H9 (cell line): ENCODE measurements around the gene IAH1. TPM values are rescaled to one million over a fixed set of nuclear protein-coding genes. Genes with fewer than 3 reads are reported as not detected.

Experiments
- DNase-seq: peaks from one replicate; pipeline ENCODE4 v3.0.0-alpha.2; 2017
- H2AFZ ChIP-seq: one replicate; pipeline ENCODE4 v1.6.1; 2013; ENCODE audit warnings: mild to moderate bottlenecking, low read length, control low read depth, moderate library complexity
- H2AK5ac ChIP-seq: 2 replicates; pipeline ENCODE4 v1.6.1; 2013; ENCODE audit warnings: low read length, control low read depth, mixed read lengths; ENCODE audit not compliant: insufficient read length
- H2BK120ac ChIP-seq: one replicate; pipeline ENCODE4 v1.6.1; 2013; ENCODE audit warnings: low read depth, mild to moderate bottlenecking, low read length, control low read depth, inconsistent platforms; ENCODE audit not compliant: poor library complexity, severe bottlenecking
- H2BK12ac ChIP-seq: 2 replicates; pipeline ENCODE4 v1.6.1; 2013; ENCODE audit warnings: low read length, control low read depth, mixed read lengths, low read depth; ENCODE audit not compliant: insufficient read length
- H2BK15ac ChIP-seq: 2 replicates; pipeline ENCODE4 v1.6.1; 2013; ENCODE audit warnings: low read depth, low read length, control low read depth
- H2BK20ac ChIP-seq: one replicate; pipeline ENCODE4 v1.6.1; 2013; ENCODE audit warnings: low read depth, mild to moderate bottlenecking, low read length, control low read depth, inconsistent platforms; ENCODE audit not compliant: poor library complexity, severe bottlenecking
- H2BK5ac ChIP-seq: 2 replicates; pipeline ENCODE4 v1.6.1; 2013; ENCODE audit warnings: low read length, control low read depth, mixed read lengths; ENCODE audit not compliant: insufficient read length
- H3K14ac ChIP-seq: 2 replicates; pipeline ENCODE4 v1.6.1; 2013; ENCODE audit warnings: low read length, control low read depth; ENCODE audit not compliant: insufficient read depth
- H3K18ac ChIP-seq: 2 replicates; pipeline ENCODE4 v1.6.1; 2013; ENCODE audit warnings: low read depth, mild to moderate bottlenecking, mixed read lengths, low read length, control low read depth; ENCODE audit not compliant: insufficient read length
- H3K23ac ChIP-seq: 2 replicates; pipeline ENCODE4 v1.6.1; 2013; ENCODE audit warnings: low read length, control low read depth, mixed read lengths, low read depth; ENCODE audit not compliant: insufficient read length
- H3K23me2 ChIP-seq: 2 replicates; pipeline ENCODE4 v1.6.1; 2013; ENCODE audit warnings: low read depth, mild to moderate bottlenecking, mixed read lengths, low read length, control low read depth; ENCODE audit not compliant: insufficient read length, poor library complexity, severe bottlenecking
- H3K27ac ChIP-seq: 2 replicates; pipeline ENCODE4 v1.5.1; 2013; ENCODE audit warnings: low read length, control low read depth, mixed read lengths, low read depth; ENCODE audit not compliant: insufficient read length
- H3K27me3 ChIP-seq: 2 replicates; pipeline ENCODE4 v1.6.1; 2013; ENCODE audit warnings: low read length, control low read depth, inconsistent platforms; ENCODE audit not compliant: insufficient read depth
- H3K4ac ChIP-seq: 2 replicates; pipeline ENCODE4 v1.6.1; 2013; ENCODE audit warnings: low read depth, mild to moderate bottlenecking, control low read depth, inconsistent platforms, low read length, moderate library complexity
- H3K4me1 ChIP-seq: 2 replicates; pipeline ENCODE4 v1.6.1; 2013; ENCODE audit warnings: low read length, control low read depth, inconsistent platforms; ENCODE audit not compliant: insufficient read depth
- H3K4me2 ChIP-seq: 2 replicates; pipeline ENCODE4 v1.6.1; 2013; ENCODE audit warnings: low read length, control low read depth, mixed read lengths; ENCODE audit not compliant: insufficient read length, insufficient read depth
- H3K56ac ChIP-seq: 2 replicates; pipeline ENCODE4 v1.6.1; 2013; ENCODE audit warnings: low read depth, mild to moderate bottlenecking, mixed read lengths, low read length, control low read depth; ENCODE audit not compliant: insufficient read length
- H3K79me1 ChIP-seq: 2 replicates; pipeline ENCODE4 v1.6.1; 2013; ENCODE audit warnings: low read depth, mild to moderate bottlenecking, moderate library complexity, low read length, control low read depth, inconsistent platforms; ENCODE audit not compliant: insufficient read depth, poor library complexity, severe bottlenecking
- H3K79me2 ChIP-seq: 2 replicates; pipeline ENCODE4 v1.6.1; 2013; ENCODE audit warnings: low read length, control low read depth, inconsistent platforms; ENCODE audit not compliant: insufficient read depth
- H3K9ac ChIP-seq: 2 replicates; pipeline ENCODE4 v1.6.1; 2013; ENCODE audit warnings: low read length, control low read depth, mixed read lengths; ENCODE audit not compliant: insufficient read length; ENCODE audit errors: extremely low read depth
- H3K9me3 ChIP-seq: one replicate; pipeline ENCODE4 v1.6.1; 2013; ENCODE audit warnings: low read depth, low read length, inconsistent platforms; ENCODE audit not compliant: control insufficient read depth
- H3T11ph ChIP-seq: one replicate; pipeline ENCODE4 v1.6.1; 2013; ENCODE audit warnings: mild to moderate bottlenecking, low read length, control low read depth, inconsistent platforms
- H4K20me1 ChIP-seq: one replicate; pipeline ENCODE4 v1.6.1; 2013; ENCODE audit not compliant: control insufficient read depth, insufficient read length, insufficient read depth
- H4K5ac ChIP-seq: 2 replicates; pipeline ENCODE4 v1.6.1; 2013; ENCODE audit warnings: low read depth, mild to moderate bottlenecking, mixed read lengths, low read length, control low read depth; ENCODE audit not compliant: insufficient read length
- H4K8ac ChIP-seq: replicated peaks from 2 replicates; pipeline ENCODE4 v1.6.1; 2013; ENCODE audit warnings: low read length, control low read depth, mixed read lengths, low read depth; ENCODE audit not compliant: insufficient read length
- H4K91ac ChIP-seq: 2 replicates; pipeline ENCODE4 v1.6.1; 2013; ENCODE audit warnings: low read depth, mild to moderate bottlenecking, moderate library complexity, mixed read lengths, low read length, control low read depth; ENCODE audit not compliant: insufficient read length
- H3K27ac Mint-ChIP-seq, 3 experiments: 2 replicates in 2 of 3; 3 replicates in 1 of 3; pipeline ENCODE4 v1.8.0; 2020 to 2021; ENCODE audit warnings: mixed read lengths in 3 of 3, mild to moderate bottlenecking in 1 of 3, moderate library complexity in 1 of 3
- H3K27me3 Mint-ChIP-seq: 2 replicates; pipeline ENCODE4 v1.8.0; 2021; ENCODE audit warnings: low read depth, mild to moderate bottlenecking, moderate library complexity, mixed read lengths
- H3K36me3 Mint-ChIP-seq, 3 experiments: 2 replicates in 2 of 3; 3 replicates in 1 of 3; pipeline ENCODE4 v1.8.0; 2020 to 2021; ENCODE audit warnings: low read depth in 3 of 3, mixed read lengths in 3 of 3; ENCODE audit not compliant: insufficient read depth in 1 of 3
- H3K4me1 Mint-ChIP-seq, 2 experiments: 2 replicates each; pipeline ENCODE4 v1.8.0; 2020; ENCODE audit warnings: mixed read lengths in 2 of 2
- H3K4me3 Mint-ChIP-seq, 2 experiments: 2 replicates in 1 of 2; 3 replicates in 1 of 2; pipeline ENCODE4 v1.8.0; 2020 to 2021; ENCODE audit warnings: mild to moderate bottlenecking in 2 of 2, mixed read lengths in 2 of 2, moderate library complexity in 1 of 2
- H3K9me3 Mint-ChIP-seq, 2 experiments: 2 replicates in 1 of 2; 3 replicates in 1 of 2; pipeline ENCODE4 v1.8.0; 2020; ENCODE audit warnings: mild to moderate bottlenecking in 2 of 2, mixed read lengths in 2 of 2, moderate library complexity in 1 of 2
- CTCF ChIP-seq: fragments of 200-600 bp; sonication (generic); conservative IDR thresholded peaks from 3 replicates; pipeline ENCODE4 v1.8.0; 2021; ENCODE audit warnings: antibody characterized with exemption, mild to moderate bottlenecking
- WGBS: extraction: QIAGEN DNeasy Blood & Tissue Kit; methylation state at CpG from one replicate; pipeline ENCODE4 v1.1.7; 2013; ENCODE audit warnings: missing lambda C conversion rate, low lambda C conversion rate, mixed read lengths; ENCODE audit not compliant: insufficient read length; ENCODE audit errors: extremely low coverage; 5-methylcytosine and 5-hydroxymethylcytosine counted together
- total RNA-seq: library from RNA; stranded (reverse); gene quantifications from 2 replicates; pipeline ENCODE4 v1.2.1, GENCODE V29; 2021

The IAH1 gene
- total RNA-seq, 1 experiment from 2014 or later, result 25.6 TPM

GRCh38 chr2:9434489-9434888, 39.9 kb upstream of the IAH1 start:
- Histone ChIP-seq H3K56ac (no peak overlapping the region), H2BK20ac (no peak overlapping the region), H3K9ac (no peak overlapping the region), H2BK5ac (no peak overlapping the region), H4K5ac (no peak overlapping the region), H4K8ac (no peak overlapping the region), H3K18ac (no peak overlapping the region), H3K27ac (no peak overlapping the region), H3K79me1 (no peaks in the 10 kb centered on the region), H3K4me2 (no peak overlapping the region), H3T11ph (no peak overlapping the region), H3K23ac (no peak overlapping the region), H2BK120ac (no peak overlapping the region), H2AK5ac (no peak overlapping the region), H3K14ac (no peak overlapping the region), H3K79me2 (no peaks in the 10 kb centered on the region), H3K9me3 (no peaks in the 10 kb centered on the region), H4K20me1 (no peaks in the 10 kb centered on the region), H3K4ac (no peak overlapping the region), H3K23me2 (no peaks in the 10 kb centered on the region), H4K91ac (no peak overlapping the region), H3K27me3 (no peaks in the 10 kb centered on the region), H2BK15ac (no peak overlapping the region), H2BK12ac (no peak overlapping the region), H2AFZ (no peak overlapping the region), H3K4me1 (no peaks in the 10 kb centered on the region)
- Mint-ChIP-seq H3K27me3 (no peaks in the 10 kb centered on the region), H3K9me3 (no peaks in the 10 kb centered on the region), H3K36me3 (peaks cover 27 to 80% (median 79%) of the 10 kb centered on the region in 3 experiments; a peak in 6 of 7 replicates), H3K4me1 (no peaks in the 10 kb centered on the region), H3K27ac (no peak overlapping the region), H3K4me3 (no peak overlapping the region)
- no peak for DNase-seq
- TF ChIP-seq CTCF, result no peak
- WGBS, result no CpG with 5 or more reads among the region's 2 CpGs
